GM12873 (cell line): Measurements from ENCODE around the gene NPLOC4.

Experiments
- CTCF ChIP-seq: IDR thresholded peaks from 2 replicates; pipeline ENCODE4 v1.5.1; 2012; ENCODE audit warnings: low read depth, mild to moderate bottlenecking, moderate library complexity, low read length, control low read depth; ENCODE audit not compliant: insufficient read depth; ENCODE audit errors: missing control alignments

The NPLOC4 gene

GRCh38 chr17:81640011-81640410 is 3.1 kb upstream of the NPLOC4 start:
- no peak for TF ChIP-seq CTCF

GRCh38 chr17:81638683-81639082 is 1.8 kb upstream of the NPLOC4 start:
- TF ChIP-seq CTCF: no peak

GRCh38 chr17:81635973-81636504 is 873 bp downstream of the NPLOC4 start:
- TF ChIP-seq CTCF: no peak

- TF ChIP-seq CTCF: no peak
Observed at GRCh38 chr17:81635431-81635830, 1.5 kb downstream of the NPLOC4 start.

GRCh38 chr17:81631482-81631881 is 5.4 kb downstream of the NPLOC4 start:
- TF ChIP-seq CTCF: no peak

GRCh38 chr17:81630274-81630673 is 6.6 kb downstream of the NPLOC4 start:
- TF ChIP-seq CTCF: no peak

GRCh38 chr17:81621494-81622130 is 15.3 kb downstream of the NPLOC4 start:
- no peak for TF ChIP-seq CTCF
